Measurements from ENCODE around the gene ARX. TPM values are rescaled to one million over a fixed set of nuclear protein-coding genes. Genes with fewer than 3 reads are reported as not detected.

The ARX gene
- polyA plus RNA-seq, 1 of the 3 experiments (the other 2 are of a cell fraction): not detected

- Histone ChIP-seq H3K4me2 (peak overlapping the region; percentile 61; the same call in 1 of the 2 replicates), H3K9me3 (no peaks in the 10 kb centered on the region), H3K4me1 (ENCODE audit: control insufficient read depth in 1 of 2, insufficient read depth in 2 of 2, low read depth in 1 of 2, low read length in 1 of 2) (peaks cover 0 to 9% of the 10 kb centered on the region in 2 experiments; a peak in 1 of 4 replicates), H3K27me3 (ENCODE audit: insufficient read depth) (peaks cover 86% of the 10 kb centered on the region), H3K36me3 (replicated peaks in 1 of 2; ENCODE audit: control insufficient read depth in 1 of 2, insufficient read depth in 2 of 2, low read length in 1 of 2) (no peaks in the 10 kb centered on the region), H3F3A (replicated peaks; ENCODE audit: insufficient read depth) (no peaks in the 10 kb centered on the region), H3K9ac (no peak overlapping the region), H3K9me2 (no peaks in the 10 kb centered on the region), H2AFZ (ENCODE audit: low read depth) (0 out of 2 replicates have a peak overlapping the region, but pooled peaks have one; percentile 11), H3K79me2 (ENCODE audit: insufficient read depth) (no peaks in the 10 kb centered on the region), H4K20me1 (ENCODE audit: insufficient read depth) (no peaks in the 10 kb centered on the region), H3K4me3 (ENCODE audit: low read depth in 2 of 2, low read length in 1 of 2) (peak overlapping the region in 1 of 2 experiments; percentile 11; a peak in 1 of 4 replicates), H3K27ac (ENCODE audit: low read depth in 2 of 2, low read length in 1 of 2) (no peak overlapping the region)
- CTCF ChIA-PET: interaction anchor here (0.8 to 2.7 kb wide), 13 partner anchors 10 to 272 kb away, joined by 3 to 32 read pairs (median 5); no protein-coding TSS in a partner anchor
- POLR2A ChIA-PET: no interaction called here
- 3% methylated on average over 22 of the region's 22 CpGs for WGBS (ENCODE audit: low lambda C conversion rate)
- TF ChIP-seq JUND (IDR thresholded peaks at IDR 0.05) (no peak), RXRA (IDR thresholded peaks at IDR 0.05; ENCODE audit: borderline replicate concordance, low read depth) (no peak), POLR2AphosphoS5 (IDR thresholded peaks at IDR 0.05; ENCODE audit: low read depth, low read length) (no peak), TEAD4 (IDR thresholded peaks at IDR 0.05; ENCODE audit: borderline replicate concordance, insufficient read depth) (no peak), NRF1 (IDR thresholded peaks at IDR 0.05; ENCODE audit: low read depth, low read length) (no peak), GABPA (IDR thresholded peaks at IDR 0.05; ENCODE audit: low read depth) (no peak), SIN3A (IDR thresholded peaks at IDR 0.05; ENCODE audit: borderline replicate concordance, low read depth, low read length) (no peak), FOXJ3 (CRISPR knock-in tag; IDR thresholded peaks at IDR 0.05) (no peak), MXI1 (IDR thresholded peaks at IDR 0.05; ENCODE audit: low read depth, low read length) (no peak), TAF1 (IDR thresholded peaks at IDR 0.05; ENCODE audit: borderline replicate concordance, low read depth, low read length) (no peak), REST (IDR thresholded peaks at IDR 0.05; ENCODE audit: low read depth, low read length) (no peak), TCF12 (IDR thresholded peaks at IDR 0.05) (no peak), SMC3 (IDR thresholded peaks at IDR 0.05; ENCODE audit: low read depth, low read length) (no peak), RFX5 (IDR thresholded peaks at IDR 0.05; ENCODE audit: low read length) (no peak)
- DNase-seq: no peak
Measured at GRCh38 chrX:25019707-25020390, 4.1 kb upstream of the ARX start.

DNA sequence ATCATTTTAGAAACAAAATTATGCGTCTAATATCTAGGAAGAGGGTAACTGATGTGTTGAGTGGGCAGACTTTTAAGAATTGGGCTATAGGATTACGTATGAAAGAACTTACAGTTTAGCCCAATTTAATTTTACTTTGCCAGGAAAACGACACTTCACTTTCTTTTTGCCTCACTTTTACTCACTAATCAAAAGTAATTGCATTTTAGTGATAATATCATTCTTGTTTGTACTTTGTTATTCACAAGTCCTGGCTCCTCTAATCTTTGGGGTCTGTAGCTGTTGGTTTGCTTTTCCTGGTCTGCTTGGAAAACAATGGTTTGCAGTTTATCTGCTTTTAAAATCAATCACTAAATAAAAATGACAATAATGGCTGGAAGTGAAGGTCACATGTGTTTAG lies 2.9 kb upstream of the ARX start:
- WGBS (ENCODE audit: low lambda C conversion rate): 15% methylated on average over 3 of the region's 3 CpGs
- Histone ChIP-seq H4K20me1 (ENCODE audit: insufficient read depth) (no peaks in the 10 kb centered on the region), H3K9me2 (no peaks in the 10 kb centered on the region), H3K9me3 (no peaks in the 10 kb centered on the region), H3K4me3 (ENCODE audit: low read depth in 2 of 2, low read length in 1 of 2) (no peak overlapping the region), H3K27me3 (ENCODE audit: insufficient read depth) (peaks cover 86% of the 10 kb centered on the region), H3K36me3 (replicated peaks in 1 of 2; ENCODE audit: control insufficient read depth in 1 of 2, insufficient read depth in 2 of 2, low read length in 1 of 2) (no peaks in the 10 kb centered on the region), H3K4me1 (ENCODE audit: control insufficient read depth in 1 of 2, insufficient read depth in 2 of 2, low read depth in 1 of 2, low read length in 1 of 2) (peaks cover 0 to 9% of the 10 kb centered on the region in 2 experiments; a peak in 1 of 4 replicates), H2AFZ (ENCODE audit: low read depth) (no peak overlapping the region), H3K79me2 (ENCODE audit: insufficient read depth) (no peaks in the 10 kb centered on the region), H3K4me2 (no peak overlapping the region), H3K27ac (ENCODE audit: low read depth in 2 of 2, low read length in 1 of 2) (no peak overlapping the region), H3F3A (replicated peaks; ENCODE audit: insufficient read depth) (no peaks in the 10 kb centered on the region), H3K9ac (no peak overlapping the region)
- POLR2A ChIA-PET: no interaction called here
- no peak for DNase-seq
- CTCF ChIA-PET: interaction anchor here (3.1 kb wide), 1 partner anchor 180 kb away, joined by 10 read pairs; no protein-coding TSS in a partner anchor
- TF ChIP-seq RCOR1 (IDR thresholded peaks at IDR 0.05; ENCODE audit: low read length) (no peak), GATA2 (CRISPR knock-in tag; IDR thresholded peaks at IDR 0.05) (no peak), YY1 (IDR thresholded peaks at IDR 0.05; ENCODE audit: low read depth) (no peak), RAD21 (IDR thresholded peaks at IDR 0.05; ENCODE audit: low read length) (no peak), TEAD4 (IDR thresholded peaks at IDR 0.05; ENCODE audit: borderline replicate concordance, insufficient read depth) (no peak), SMC3 (IDR thresholded peaks at IDR 0.05; ENCODE audit: low read depth, low read length) (no peak), POLR2AphosphoS5 (IDR thresholded peaks at IDR 0.05; ENCODE audit: low read depth, low read length) (no peak)
- TF ChIP-seq, protein P1, sequence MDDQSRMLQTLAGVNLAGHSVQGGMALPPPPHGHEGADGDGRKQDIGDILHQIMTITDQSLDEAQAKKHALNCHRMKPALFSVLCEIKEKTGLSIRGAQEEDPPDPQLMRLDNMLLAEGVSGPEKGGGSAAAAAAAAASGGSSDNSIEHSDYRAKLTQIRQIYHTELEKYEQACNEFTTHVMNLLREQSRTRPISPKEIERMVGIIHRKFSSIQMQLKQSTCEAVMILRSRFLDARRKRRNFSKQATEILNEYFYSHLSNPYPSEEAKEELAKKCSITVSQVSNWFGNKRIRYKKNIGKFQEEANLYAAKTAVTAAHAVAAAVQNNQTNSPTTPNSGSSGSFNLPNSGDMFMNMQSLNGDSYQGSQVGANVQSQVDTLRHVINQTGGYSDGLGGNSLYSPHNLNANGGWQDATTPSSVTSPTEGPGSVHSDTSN (IDR thresholded peaks at IDR 0.05): no peak
- TF ChIP-seq, protein P2, sequence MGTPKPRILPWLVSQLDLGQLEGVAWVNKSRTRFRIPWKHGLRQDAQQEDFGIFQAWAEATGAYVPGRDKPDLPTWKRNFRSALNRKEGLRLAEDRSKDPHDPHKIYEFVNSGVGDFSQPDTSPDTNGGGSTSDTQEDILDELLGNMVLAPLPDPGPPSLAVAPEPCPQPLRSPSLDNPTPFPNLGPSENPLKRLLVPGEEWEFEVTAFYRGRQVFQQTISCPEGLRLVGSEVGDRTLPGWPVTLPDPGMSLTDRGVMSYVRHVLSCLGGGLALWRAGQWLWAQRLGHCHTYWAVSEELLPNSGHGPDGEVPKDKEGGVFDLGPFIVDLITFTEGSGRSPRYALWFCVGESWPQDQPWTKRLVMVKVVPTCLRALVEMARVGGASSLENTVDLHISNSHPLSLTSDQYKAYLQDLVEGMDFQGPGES (IDR thresholded peaks at IDR 0.05; ENCODE audit: low read depth, low read length): no peak

All from SK-N-SH (cell line).